ENCODE data around the gene SPIN1.

Gene SPIN1

DNA sequence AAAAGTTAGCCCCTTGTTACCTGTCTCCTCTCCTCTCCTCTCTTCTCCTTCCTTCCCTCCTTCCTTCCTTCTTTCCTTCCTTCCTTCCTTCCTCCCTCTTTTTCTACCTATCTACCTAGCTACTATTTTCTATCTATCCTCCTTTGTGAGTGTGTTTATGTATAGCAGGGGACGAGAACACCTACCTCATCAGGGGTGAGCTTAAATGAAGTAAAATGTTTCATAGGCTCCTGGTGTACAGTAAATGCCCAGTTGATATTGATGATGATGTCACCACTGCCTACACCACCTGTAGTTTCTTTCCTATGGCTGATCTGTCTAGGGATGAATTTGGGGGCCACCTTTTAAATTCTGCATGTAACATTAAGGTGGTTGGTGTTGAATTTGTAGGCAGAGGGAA is 4.3 kb downstream of the SPIN1 start:
- Histone ChIP-seq H4K20me1 (ENCODE audit: insufficient read depth, low read length) (peaks cover 52% of the 10 kb centered on the region), H3K36me3 (ENCODE audit: insufficient read depth, low read length) (peaks cover 8% of the 10 kb centered on the region), H3K27me3 (ENCODE audit: insufficient read depth, low read length, poor library complexity) (no peaks in the 10 kb centered on the region), H3K27ac (ENCODE audit: low read length) (no peak overlapping the region), H2AFZ (ENCODE audit: low read depth, low read length) (no peak overlapping the region), H3K79me2 (ENCODE audit: insufficient read depth, low read length) (peaks cover 85% of the 10 kb centered on the region), H3K4me1 (ENCODE audit: insufficient read depth, low read length) (peaks cover 33% of the 10 kb centered on the region), H3K4me2 (ENCODE audit: insufficient read depth, low read length) (no peak overlapping the region), H3K4me3 (ENCODE audit: low read depth in 1 of 2, low read length in 2 of 2) (no peak overlapping the region), H3K9ac (ENCODE audit: low read depth, low read length) (no peak overlapping the region), H3K9me3 (ENCODE audit: insufficient read depth, low read length, severe bottlenecking) (no peaks in the 10 kb centered on the region)
- DNase-seq (no peak), ATAC-seq (ENCODE audit: insufficient read depth, low read depth) (no peak)
- TF ChIP-seq, protein P1, sequence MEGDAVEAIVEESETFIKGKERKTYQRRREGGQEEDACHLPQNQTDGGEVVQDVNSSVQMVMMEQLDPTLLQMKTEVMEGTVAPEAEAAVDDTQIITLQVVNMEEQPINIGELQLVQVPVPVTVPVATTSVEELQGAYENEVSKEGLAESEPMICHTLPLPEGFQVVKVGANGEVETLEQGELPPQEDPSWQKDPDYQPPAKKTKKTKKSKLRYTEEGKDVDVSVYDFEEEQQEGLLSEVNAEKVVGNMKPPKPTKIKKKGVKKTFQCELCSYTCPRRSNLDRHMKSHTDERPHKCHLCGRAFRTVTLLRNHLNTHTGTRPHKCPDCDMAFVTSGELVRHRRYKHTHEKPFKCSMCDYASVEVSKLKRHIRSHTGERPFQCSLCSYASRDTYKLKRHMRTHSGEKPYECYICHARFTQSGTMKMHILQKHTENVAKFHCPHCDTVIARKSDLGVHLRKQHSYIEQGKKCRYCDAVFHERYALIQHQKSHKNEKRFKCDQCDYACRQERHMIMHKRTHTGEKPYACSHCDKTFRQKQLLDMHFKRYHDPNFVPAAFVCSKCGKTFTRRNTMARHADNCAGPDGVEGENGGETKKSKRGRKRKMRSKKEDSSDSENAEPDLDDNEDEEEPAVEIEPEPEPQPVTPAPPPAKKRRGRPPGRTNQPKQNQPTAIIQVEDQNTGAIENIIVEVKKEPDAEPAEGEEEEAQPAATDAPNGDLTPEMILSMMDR (IDR thresholded peaks at IDR 0.05; ENCODE audit: borderline replicate concordance, extremely low read depth, low read length, poor library complexity, severe bottlenecking), result no peak
- no peak for TF ChIP-seq EZH2 (IDR thresholded peaks at IDR 0.05; ENCODE audit: borderline replicate concordance, low read depth, low read length, severe bottlenecking)

DNA sequence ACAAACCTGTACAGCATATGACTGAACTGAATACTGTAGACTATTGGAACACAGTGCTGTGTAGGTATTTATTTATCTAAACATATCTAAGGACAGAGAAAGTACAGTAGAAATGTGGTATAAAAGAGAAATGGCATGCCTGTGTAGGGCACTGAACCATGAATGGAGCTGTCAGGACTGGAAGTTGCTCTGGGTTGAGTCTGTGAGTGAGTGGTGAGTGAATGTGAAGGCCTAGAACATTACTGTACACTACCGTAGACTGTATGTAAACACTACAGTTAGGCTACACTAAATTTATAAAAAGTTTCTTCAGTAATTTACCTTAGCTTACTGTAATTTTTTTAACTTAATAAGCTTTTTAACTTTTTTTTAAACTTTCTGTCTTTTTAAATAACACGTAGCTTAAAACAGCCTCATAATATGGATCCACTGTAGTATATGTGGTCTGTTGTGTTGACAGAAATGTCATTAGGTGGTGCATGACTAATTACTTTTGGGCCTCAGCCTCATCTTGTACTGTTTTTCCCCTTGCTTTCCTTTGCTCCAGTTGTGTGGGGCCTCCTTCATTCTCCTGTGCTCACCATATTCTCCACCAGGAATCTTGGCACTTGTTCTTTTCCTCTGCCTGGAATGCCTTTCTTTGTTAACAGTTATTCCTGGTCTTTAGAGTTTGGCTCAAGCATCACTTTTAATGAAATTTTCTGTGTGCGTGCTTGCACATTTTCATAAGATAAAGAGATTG is 8.8 kb downstream of the SPIN1 start:
- peaks cover 66% of the 10 kb centered on the region for H4K20me1 ChIP-seq (ENCODE audit: insufficient read depth, low read length)

GRCh38 chr9:88398016-88398415 is 9.8 kb downstream of the SPIN1 start:
- Histone ChIP-seq H3K4me2 (ENCODE audit: insufficient read depth, low read length) (no peak overlapping the region), H2AFZ (ENCODE audit: low read depth, low read length) (no peak overlapping the region), H3K27ac (ENCODE audit: low read length) (no peak overlapping the region), H3K4me3 (ENCODE audit: low read depth in 1 of 2, low read length in 2 of 2) (no peak overlapping the region), H3K79me2 (ENCODE audit: insufficient read depth, low read length) (peaks cover 97% of the 10 kb centered on the region), H3K27me3 (ENCODE audit: insufficient read depth, low read length, poor library complexity) (no peaks in the 10 kb centered on the region), H4K20me1 (ENCODE audit: insufficient read depth, low read length) (peaks cover 64% of the 10 kb centered on the region), H3K36me3 (ENCODE audit: insufficient read depth, low read length) (no peaks in the 10 kb centered on the region; the same call in 1 of the 2 replicates), H3K4me1 (ENCODE audit: insufficient read depth, low read length) (no peaks in the 10 kb centered on the region), H3K9ac (ENCODE audit: low read depth, low read length) (no peak overlapping the region), H3K9me3 (ENCODE audit: insufficient read depth, low read length, severe bottlenecking) (no peaks in the 10 kb centered on the region)
- no peak for TF ChIP-seq EZH2 (IDR thresholded peaks at IDR 0.05; ENCODE audit: borderline replicate concordance, low read depth, low read length, severe bottlenecking)
- TF ChIP-seq, protein P1 (IDR thresholded peaks at IDR 0.05; ENCODE audit: borderline replicate concordance, extremely low read depth, low read length, poor library complexity, severe bottlenecking), result no peak
- ATAC-seq (ENCODE audit: insufficient read depth, low read depth), result no peak
- no peak for DNase-seq

More for the DNA sequence above, 8.8 kb downstream of the SPIN1 start:
- Histone ChIP-seq H3K4me2 (ENCODE audit: insufficient read depth, low read length) (no peak overlapping the region), H3K9ac (ENCODE audit: low read depth, low read length) (no peak overlapping the region), H3K4me1 (ENCODE audit: insufficient read depth, low read length) (0 out of 2 replicates have a peak, but pooled peaks cover 6% of the 10 kb centered on the region), H3K27me3 (ENCODE audit: insufficient read depth, low read length, poor library complexity) (no peaks in the 10 kb centered on the region), H3K36me3 (ENCODE audit: insufficient read depth, low read length) (no peaks in the 10 kb centered on the region; the same call in 1 of the 2 replicates), H3K9me3 (ENCODE audit: insufficient read depth, low read length, severe bottlenecking) (no peaks in the 10 kb centered on the region), H3K4me3 (ENCODE audit: low read depth in 1 of 2, low read length in 2 of 2) (no peak overlapping the region), H2AFZ (ENCODE audit: low read depth, low read length) (no peak overlapping the region), H3K79me2 (ENCODE audit: insufficient read depth, low read length) (peaks cover 97% of the 10 kb centered on the region), H3K27ac (ENCODE audit: low read length) (no peak overlapping the region)
- DNase-seq (no peak), ATAC-seq (ENCODE audit: insufficient read depth, low read depth) (no peak)
- TF ChIP-seq EZH2 (IDR thresholded peaks at IDR 0.05; ENCODE audit: borderline replicate concordance, low read depth, low read length, severe bottlenecking), result no peak
- TF ChIP-seq, protein P1 (IDR thresholded peaks at IDR 0.05; ENCODE audit: borderline replicate concordance, extremely low read depth, low read length, poor library complexity, severe bottlenecking), result no peak
